Activated naive CD4-positive, alpha-beta T cell treated with anti-CD3 and anti-CD28 coated beads, Interleukin-2, amount 50 U/mL, for 24 hours (primary cell): ENCODE results near the gene ATP4A.

ENCODE experiments used
- H3K27ac Mint-ChIP-seq: one replicate; pipeline ENCODE4 v1.8.0; 2021; ENCODE audit warnings: mild to moderate bottlenecking, mixed read lengths
- H3K27me3 Mint-ChIP-seq: one replicate; pipeline ENCODE4 v1.8.0; 2021; ENCODE audit warnings: mixed read lengths
- H3K36me3 Mint-ChIP-seq: one replicate; pipeline ENCODE4 v1.8.0; 2021; ENCODE audit warnings: mixed read lengths
- H3K4me1 Mint-ChIP-seq: one replicate; pipeline ENCODE4 v1.8.0; 2021; ENCODE audit warnings: mixed read lengths
- H3K4me3 Mint-ChIP-seq: one replicate; pipeline ENCODE4 v1.8.0; 2021; ENCODE audit warnings: mild to moderate bottlenecking, mixed read lengths
- H3K9me3 Mint-ChIP-seq: one replicate; pipeline ENCODE4 v1.8.0; 2021; ENCODE audit warnings: mixed read lengths

Gene ATP4A

GRCh38 chr19:35528218-35529038, 35.0 kb downstream of the ATP4A start, which contains the start of gene SBSN:
SBSN (minus strand) TSS chr19:35528311; CDS start chr19:35528281, 30 bp downstream.
- H3K4me1 Mint-ChIP-seq, result peaks cover 7% of the 10 kb centered on the region
- H3K36me3 Mint-ChIP-seq, result no peaks in the 10 kb centered on the region
- H3K9me3 Mint-ChIP-seq, result no peaks in the 10 kb centered on the region
- peaks cover 14% of the 10 kb centered on the region for H3K27me3 Mint-ChIP-seq
- no peak within 1 kb of the TSS for H3K27ac Mint-ChIP-seq
- no peak within 1 kb of the TSS for H3K4me3 Mint-ChIP-seq

GRCh38 chr19:35525873-35526272, 37.6 kb downstream of the ATP4A start:
- no peaks in the 10 kb centered on the region for H3K4me1 Mint-ChIP-seq
- H3K27me3 Mint-ChIP-seq, result peaks cover 10% of the 10 kb centered on the region
- no peak overlapping the region for H3K27ac Mint-ChIP-seq
- no peak overlapping the region for H3K4me3 Mint-ChIP-seq
- no peaks in the 10 kb centered on the region for H3K36me3 Mint-ChIP-seq
- no peaks in the 10 kb centered on the region for H3K9me3 Mint-ChIP-seq

GRCh38 chr19:35524181-35524837, 39.1 kb downstream of the ATP4A start:
- H3K36me3 Mint-ChIP-seq, result no peaks in the 10 kb centered on the region
- no peak overlapping the region for H3K27ac Mint-ChIP-seq
- no peaks in the 10 kb centered on the region for H3K9me3 Mint-ChIP-seq
- H3K27me3 Mint-ChIP-seq, result peaks cover 10% of the 10 kb centered on the region
- H3K4me1 Mint-ChIP-seq, result no peaks in the 10 kb centered on the region
- H3K4me3 Mint-ChIP-seq, result no peak overlapping the region

- H3K4me1 Mint-ChIP-seq, result no peaks in the 10 kb centered on the region
- H3K36me3 Mint-ChIP-seq, result no peaks in the 10 kb centered on the region
- H3K9me3 Mint-ChIP-seq, result no peaks in the 10 kb centered on the region
- H3K27ac Mint-ChIP-seq, result no peak overlapping the region
- peaks cover 3% of the 10 kb centered on the region for H3K27me3 Mint-ChIP-seq
- H3K4me3 Mint-ChIP-seq, result no peak overlapping the region
Measured at GRCh38 chr19:35522745-35523327, 40.6 kb downstream of the ATP4A start.

- H3K4me3 Mint-ChIP-seq, result no peak overlapping the region
- no peaks in the 10 kb centered on the region for H3K4me1 Mint-ChIP-seq
- no peak overlapping the region for H3K27ac Mint-ChIP-seq
- no peaks in the 10 kb centered on the region for H3K27me3 Mint-ChIP-seq
- H3K9me3 Mint-ChIP-seq, result no peaks in the 10 kb centered on the region
- no peaks in the 10 kb centered on the region for H3K36me3 Mint-ChIP-seq
Measured at GRCh38 chr19:35521124-35521743, 42.2 kb downstream of the ATP4A start.

GRCh38 chr19:35519291-35519690, 44.2 kb downstream of the ATP4A start:
- peaks cover 2% of the 10 kb centered on the region for H3K27me3 Mint-ChIP-seq
- H3K27ac Mint-ChIP-seq, result peak overlapping the region; percentile 57
- no peaks in the 10 kb centered on the region for H3K9me3 Mint-ChIP-seq
- H3K36me3 Mint-ChIP-seq, result no peaks in the 10 kb centered on the region
- H3K4me1 Mint-ChIP-seq, result no peaks in the 10 kb centered on the region
- H3K4me3 Mint-ChIP-seq, result no peak overlapping the region

GRCh38 chr19:35518313-35518712, 45.1 kb downstream of the ATP4A start:
- Mint-ChIP-seq H3K4me1 (no peaks in the 10 kb centered on the region), H3K9me3 (no peaks in the 10 kb centered on the region), H3K4me3 (no peak overlapping the region), H3K36me3 (no peaks in the 10 kb centered on the region), H3K27ac (no peak overlapping the region), H3K27me3 (peaks cover 2% of the 10 kb centered on the region)

- H3K4me3 Mint-ChIP-seq, result no peak overlapping the region
- no peaks in the 10 kb centered on the region for H3K4me1 Mint-ChIP-seq
- no peaks in the 10 kb centered on the region for H3K36me3 Mint-ChIP-seq
- H3K27me3 Mint-ChIP-seq, result peaks cover 5% of the 10 kb centered on the region
- H3K9me3 Mint-ChIP-seq, result no peaks in the 10 kb centered on the region
- peak overlapping the region; percentile 8 for H3K27ac Mint-ChIP-seq
Measured at GRCh38 chr19:35517342-35517741, 46.1 kb downstream of the ATP4A start.

- Mint-ChIP-seq H3K4me1 (no peaks in the 10 kb centered on the region), H3K27ac (no peak overlapping the region), H3K27me3 (peaks cover 5% of the 10 kb centered on the region), H3K36me3 (no peaks in the 10 kb centered on the region), H3K4me3 (no peak overlapping the region), H3K9me3 (no peaks in the 10 kb centered on the region)
Measured at GRCh38 chr19:35516310-35516709, 47.1 kb downstream of the ATP4A start.

- H3K27me3 Mint-ChIP-seq, result peaks cover 5% of the 10 kb centered on the region
- no peak overlapping the region for H3K27ac Mint-ChIP-seq
- H3K36me3 Mint-ChIP-seq, result no peaks in the 10 kb centered on the region
- H3K9me3 Mint-ChIP-seq, result no peaks in the 10 kb centered on the region
- peaks cover 13% of the 10 kb centered on the region for H3K4me1 Mint-ChIP-seq
- no peak overlapping the region for H3K4me3 Mint-ChIP-seq
Measured at GRCh38 chr19:35514282-35514809, 49.1 kb downstream of the ATP4A start.

- H3K4me1 Mint-ChIP-seq, result peaks cover 15% of the 10 kb centered on the region
- H3K9me3 Mint-ChIP-seq, result no peaks in the 10 kb centered on the region
- no peak within 1 kb of the TSS for H3K4me3 Mint-ChIP-seq
- no peaks in the 10 kb centered on the region for H3K36me3 Mint-ChIP-seq
- H3K27me3 Mint-ChIP-seq, result peaks cover 5% of the 10 kb centered on the region
- no peak within 1 kb of the TSS for H3K27ac Mint-ChIP-seq
Measured at GRCh38 chr19:35513628-35514281, 49.7 kb downstream of the ATP4A start, which contains the start of gene DMKN. DMKN (minus strand) TSS chr19:35513649; CDS start chr19:35513475, 174 bp downstream.

GRCh38 chr19:35512831-35513627, 50.4 kb downstream of the ATP4A start:
- peaks cover 8% of the 10 kb centered on the region for H3K27me3 Mint-ChIP-seq
- H3K27ac Mint-ChIP-seq, result no peak overlapping the region
- H3K36me3 Mint-ChIP-seq, result no peaks in the 10 kb centered on the region
- H3K4me1 Mint-ChIP-seq, result peaks cover 15% of the 10 kb centered on the region
- H3K9me3 Mint-ChIP-seq, result no peaks in the 10 kb centered on the region
- H3K4me3 Mint-ChIP-seq, result no peak overlapping the region

- H3K27me3 Mint-ChIP-seq, result peaks cover 8% of the 10 kb centered on the region
- no peaks in the 10 kb centered on the region for H3K36me3 Mint-ChIP-seq
- H3K4me1 Mint-ChIP-seq, result peaks cover 15% of the 10 kb centered on the region
- H3K4me3 Mint-ChIP-seq, result no peak overlapping the region
- no peaks in the 10 kb centered on the region for H3K9me3 Mint-ChIP-seq
- H3K27ac Mint-ChIP-seq, result no peak overlapping the region
Measured at GRCh38 chr19:35511337-35511736, 52.1 kb downstream of the ATP4A start.

GRCh38 chr19:35510626-35510964, 52.9 kb downstream of the ATP4A start:
- Mint-ChIP-seq H3K4me1 (peaks cover 15% of the 10 kb centered on the region), H3K27ac (no peak overlapping the region), H3K27me3 (peaks cover 9% of the 10 kb centered on the region), H3K9me3 (no peaks in the 10 kb centered on the region), H3K4me3 (peak overlapping the region; percentile 77), H3K36me3 (no peaks in the 10 kb centered on the region)
